HG03045 (cell line): ENCODE data around the gene CYP2A13.
"Not testable (repeated sequence)": the region's sequence is repeated elsewhere in the genome, so short reads cannot be mapped to it uniquely, and the experiment has no call there.

ENCODE experiments used
- ATAC-seq: cut with Tn5 transposase; IDR thresholded peaks from one replicate; pipeline ENCODE4 v1.9.1; 2021; ENCODE audit warnings: mild to moderate bottlenecking, moderate library complexity; ENCODE audit not compliant: unreplicated experiment

Gene CYP2A13

DNA sequence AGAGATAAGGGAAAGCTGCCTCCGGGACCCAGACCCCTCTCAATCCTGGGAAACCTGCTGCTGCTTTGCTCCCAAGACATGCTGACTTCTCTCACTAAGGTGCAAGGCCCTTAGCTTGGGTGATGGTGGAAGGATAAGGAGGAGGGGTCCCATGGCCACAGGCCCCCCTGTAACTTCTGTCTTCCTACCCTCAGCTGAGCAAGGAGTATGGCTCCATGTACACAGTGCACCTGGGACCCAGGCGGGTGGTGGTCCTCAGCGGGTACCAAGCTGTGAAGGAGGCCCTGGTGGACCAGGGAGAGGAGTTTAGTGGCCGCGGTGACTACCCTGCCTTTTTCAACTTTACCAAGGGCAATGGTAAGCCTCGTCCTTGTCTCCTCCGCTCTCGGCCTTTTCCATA is 28.0 kb downstream of the CYP2A13 start:
- no peak for ATAC-seq

DNA sequence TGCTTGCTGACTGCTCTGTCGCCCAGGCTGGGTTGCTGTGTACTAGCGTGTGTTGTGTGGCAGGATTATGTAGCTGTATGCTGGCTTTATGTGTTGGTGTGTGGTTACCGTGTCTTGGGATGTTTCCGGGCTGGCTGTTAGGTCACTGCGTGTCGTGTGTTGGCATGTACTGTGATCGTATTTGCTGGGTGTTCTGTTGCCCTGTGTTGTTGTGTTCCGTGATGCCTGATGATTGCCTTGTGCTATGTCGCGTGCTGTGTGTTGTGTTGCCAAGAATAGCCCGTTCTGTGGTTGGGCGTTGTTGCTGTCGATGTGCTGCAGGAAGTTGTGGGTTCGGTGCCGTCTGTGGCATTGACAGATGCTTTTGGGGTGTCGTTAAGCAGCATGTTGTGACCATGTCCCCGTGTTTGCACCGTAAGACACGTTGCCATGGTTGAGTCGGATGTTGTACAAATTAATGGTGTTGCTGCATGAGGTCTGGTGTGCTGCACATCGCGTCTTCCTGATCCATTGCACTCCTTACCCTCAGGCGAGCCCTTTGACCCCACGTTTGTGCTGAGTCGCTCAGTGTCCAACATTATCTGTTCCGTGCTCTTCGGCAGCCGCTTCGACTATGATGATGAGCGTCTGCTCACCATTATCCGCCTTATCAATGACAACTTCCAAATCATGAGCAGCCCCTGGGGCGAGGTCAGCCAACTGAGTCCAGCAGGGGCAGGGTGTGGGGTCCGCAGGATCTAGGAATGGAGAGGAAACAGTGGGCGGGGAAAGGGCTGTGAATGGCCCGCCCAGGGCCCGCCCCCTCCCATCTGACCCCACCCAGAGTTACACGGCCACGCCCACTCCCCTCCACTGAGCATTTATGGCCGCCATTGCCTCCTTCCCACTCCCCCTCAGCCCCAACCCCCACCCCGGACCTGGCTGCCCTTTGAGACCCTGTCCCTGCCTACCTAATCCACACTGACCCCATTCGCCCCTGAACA is 33.0 kb downstream of the CYP2A13 start:
- ATAC-seq, result not testable (repeated sequence)

DNA sequence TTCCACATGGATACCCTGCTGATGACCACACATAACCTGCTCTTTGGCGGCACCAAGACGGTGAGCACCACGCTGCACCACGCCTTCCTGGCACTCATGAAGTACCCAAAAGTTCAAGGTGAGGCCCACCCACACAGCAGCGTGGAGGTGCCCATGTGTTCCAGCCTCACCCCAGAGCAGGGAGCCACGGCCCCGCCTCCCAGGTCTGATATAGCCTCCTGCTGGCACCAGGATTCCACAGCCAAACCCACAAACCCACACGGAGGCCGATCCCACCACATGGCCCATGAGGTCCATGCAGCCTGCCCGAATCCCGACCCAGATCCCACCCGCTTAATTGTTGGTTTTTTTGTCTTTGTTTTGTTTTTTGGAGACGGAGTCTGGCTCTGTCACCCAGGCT is 34.6 kb downstream of the CYP2A13 start:
- ATAC-seq, result not testable (repeated sequence)

DNA sequence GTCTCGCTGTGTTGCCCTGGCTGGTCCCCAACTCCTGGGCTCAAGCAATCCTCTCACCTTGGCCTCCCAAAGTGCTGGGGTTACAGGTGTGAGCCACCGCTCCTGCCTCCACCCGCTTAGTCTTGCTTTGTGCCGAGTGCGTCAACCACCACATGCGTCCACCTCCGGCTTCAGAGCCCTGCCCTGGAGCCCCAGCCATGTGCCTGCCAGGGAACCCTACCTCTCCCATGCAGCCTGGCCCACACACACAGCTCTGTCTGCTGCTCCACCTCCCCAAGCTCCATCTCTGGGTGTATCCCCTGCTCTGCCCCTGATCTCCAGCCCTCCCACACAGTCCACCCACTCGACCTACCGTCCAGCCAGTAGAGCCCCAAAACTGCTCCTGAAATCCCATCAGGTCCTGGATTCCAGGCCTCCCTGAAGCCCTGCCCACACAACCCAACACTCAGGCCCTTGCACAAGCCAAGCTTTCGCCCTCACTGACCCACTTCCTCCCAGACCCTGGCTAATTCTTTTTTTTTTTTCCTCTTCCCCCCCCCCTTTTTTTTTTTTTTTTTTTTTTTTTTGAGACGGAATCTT is 35.6 kb downstream of the CYP2A13 start:
- ATAC-seq, result no peak

DNA sequence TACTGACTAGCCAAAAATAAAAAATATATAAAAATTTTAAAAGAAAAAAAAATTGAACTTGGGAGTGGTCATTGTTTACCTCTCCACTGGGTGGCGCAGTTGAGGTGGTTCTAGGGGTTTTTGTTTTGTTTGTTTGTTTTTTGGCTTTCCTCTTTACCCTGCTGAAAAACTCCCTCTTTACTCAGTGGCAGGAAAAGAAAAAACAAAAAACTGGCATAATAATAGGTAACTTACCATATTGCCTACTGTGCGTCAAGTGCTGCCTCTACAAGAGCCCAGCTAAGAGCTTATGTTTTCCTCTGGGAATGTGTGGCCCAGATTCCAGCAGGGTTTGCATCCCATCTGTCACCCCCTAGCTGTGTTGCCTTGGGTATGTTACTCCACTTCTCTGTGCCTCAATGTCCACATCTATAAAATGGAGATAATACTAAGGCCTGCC is 38.5 kb downstream of the CYP2A13 start:
- not testable (repeated sequence) for ATAC-seq

DNA sequence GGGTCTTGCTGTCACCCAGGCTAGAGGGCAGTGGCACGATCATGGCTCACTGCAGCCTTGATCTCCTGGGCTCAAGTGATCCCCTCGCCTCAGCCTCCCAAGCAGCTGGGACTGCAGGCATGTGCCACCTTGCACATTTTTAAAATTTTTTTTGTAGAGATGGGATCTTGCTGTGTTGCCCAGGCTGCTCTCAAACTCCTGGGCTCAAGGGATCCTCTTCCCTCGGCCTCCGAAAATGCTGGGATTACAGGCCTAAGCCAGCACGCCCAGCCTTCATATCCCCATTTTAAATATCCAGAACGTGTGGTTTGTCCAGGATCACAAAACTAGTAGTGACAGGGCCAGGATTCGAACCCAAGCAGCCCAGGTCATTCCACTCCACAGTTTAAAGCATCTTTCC is 39.1 kb downstream of the CYP2A13 start:
- ATAC-seq, result not testable (repeated sequence)

DNA sequence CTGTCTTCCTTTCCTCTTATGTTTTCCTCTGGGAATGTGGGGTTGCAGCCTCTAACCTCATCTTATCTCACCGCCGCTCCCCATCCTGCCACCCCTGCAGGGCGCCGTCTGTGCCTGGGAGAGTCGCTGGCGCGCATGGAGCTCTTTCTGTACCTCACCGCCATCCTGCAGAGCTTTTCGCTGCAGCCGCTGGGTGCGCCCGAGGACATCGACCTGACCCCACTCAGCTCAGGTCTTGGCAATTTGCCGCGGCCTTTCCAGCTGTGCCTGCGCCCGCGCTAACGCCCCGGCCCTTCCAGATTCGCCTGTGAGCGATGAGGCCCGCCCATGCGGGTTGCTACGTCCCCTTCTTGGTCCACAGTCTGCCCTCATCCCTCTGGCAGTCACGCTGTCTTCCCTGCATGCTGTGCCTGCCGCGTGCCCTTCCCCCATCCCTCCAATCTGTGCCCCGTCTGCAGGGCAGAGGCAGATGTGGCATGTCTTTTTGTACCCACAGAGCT is 39.6 kb downstream of the CYP2A13 start:
- ATAC-seq, result not testable (repeated sequence)

DNA sequence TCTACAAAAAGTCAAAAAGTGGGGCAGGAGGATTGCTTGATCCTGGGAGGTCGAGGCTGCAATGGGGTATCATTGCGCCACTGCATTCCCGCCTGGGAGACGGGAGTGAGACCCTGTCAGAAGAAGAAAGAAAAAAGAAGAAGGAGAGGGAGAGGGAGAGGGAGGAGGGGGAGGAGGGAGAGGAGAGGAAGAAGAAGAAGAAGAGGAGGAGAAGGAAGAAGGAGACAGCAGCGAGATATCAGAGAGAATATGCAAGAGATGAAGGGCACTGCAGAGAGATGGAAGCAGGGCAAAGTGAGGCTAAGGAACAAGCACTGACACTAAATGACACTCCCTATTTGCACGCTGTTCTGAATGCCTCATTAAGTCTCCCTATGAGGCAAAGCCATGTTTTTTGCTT is 40.4 kb downstream of the CYP2A13 start:
- ATAC-seq, result no peak

DNA sequence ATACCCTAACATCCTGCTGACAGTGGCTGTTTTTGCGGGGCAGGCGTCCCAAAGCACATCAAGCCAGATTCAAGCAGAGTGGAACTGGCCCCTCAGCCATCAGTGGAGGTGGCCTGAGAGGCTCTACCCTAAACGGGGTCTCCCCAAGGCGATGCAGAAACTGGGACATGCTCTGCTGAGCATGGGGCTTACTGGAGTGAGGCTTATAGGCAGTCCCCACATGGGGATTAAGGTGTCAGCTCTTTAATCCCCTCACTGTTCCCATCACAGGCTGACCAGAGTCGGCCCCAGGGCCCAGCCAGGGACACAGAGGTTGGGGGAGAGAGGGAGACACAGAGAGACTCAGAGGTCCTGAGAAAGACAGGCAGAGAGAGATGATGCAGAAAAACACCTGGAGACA is 42.9 kb downstream of the CYP2A13 start:
- no peak for ATAC-seq

DNA sequence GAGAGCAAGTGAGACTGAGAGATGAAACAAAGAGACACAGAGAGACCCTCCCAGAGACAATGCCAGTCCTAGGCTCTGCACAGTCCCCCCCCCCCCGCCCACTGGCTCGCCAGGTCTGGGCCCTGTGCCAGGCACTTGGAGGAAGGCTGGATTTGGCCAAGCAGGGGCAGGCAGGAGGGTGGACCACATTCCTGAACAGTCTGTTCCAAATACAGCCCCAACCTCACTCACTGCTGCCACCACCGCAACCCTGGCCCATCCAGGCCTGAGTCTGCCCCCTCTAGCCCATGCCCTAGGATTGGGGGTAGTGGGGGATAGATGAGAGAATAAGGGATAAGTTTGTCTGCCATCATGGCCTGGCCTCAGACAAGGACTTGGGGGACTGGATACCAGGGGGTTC is 45.0 kb downstream of the CYP2A13 start:
- ATAC-seq, result no peak

DNA sequence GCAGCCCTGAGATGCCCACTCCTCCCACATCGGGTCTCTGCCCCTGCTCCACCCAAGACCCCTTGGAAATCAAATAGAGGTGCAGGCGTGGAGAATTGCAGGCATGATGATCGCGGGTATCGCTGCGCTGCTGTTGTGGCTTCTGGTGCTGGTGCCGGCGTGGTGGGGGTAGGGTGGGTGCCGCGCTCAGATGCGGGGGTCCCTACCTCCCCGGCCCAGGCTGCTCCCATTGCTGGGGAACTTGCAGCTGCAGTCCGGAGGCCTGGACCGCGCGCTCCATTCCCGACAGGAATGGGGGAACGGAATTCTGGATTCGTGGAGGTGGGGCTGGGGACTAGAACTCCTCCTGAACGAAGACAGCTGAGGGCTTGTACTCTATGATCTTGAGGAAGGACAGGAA is 46.4 kb downstream of the CYP2A13 start:
- no peak for ATAC-seq

DNA sequence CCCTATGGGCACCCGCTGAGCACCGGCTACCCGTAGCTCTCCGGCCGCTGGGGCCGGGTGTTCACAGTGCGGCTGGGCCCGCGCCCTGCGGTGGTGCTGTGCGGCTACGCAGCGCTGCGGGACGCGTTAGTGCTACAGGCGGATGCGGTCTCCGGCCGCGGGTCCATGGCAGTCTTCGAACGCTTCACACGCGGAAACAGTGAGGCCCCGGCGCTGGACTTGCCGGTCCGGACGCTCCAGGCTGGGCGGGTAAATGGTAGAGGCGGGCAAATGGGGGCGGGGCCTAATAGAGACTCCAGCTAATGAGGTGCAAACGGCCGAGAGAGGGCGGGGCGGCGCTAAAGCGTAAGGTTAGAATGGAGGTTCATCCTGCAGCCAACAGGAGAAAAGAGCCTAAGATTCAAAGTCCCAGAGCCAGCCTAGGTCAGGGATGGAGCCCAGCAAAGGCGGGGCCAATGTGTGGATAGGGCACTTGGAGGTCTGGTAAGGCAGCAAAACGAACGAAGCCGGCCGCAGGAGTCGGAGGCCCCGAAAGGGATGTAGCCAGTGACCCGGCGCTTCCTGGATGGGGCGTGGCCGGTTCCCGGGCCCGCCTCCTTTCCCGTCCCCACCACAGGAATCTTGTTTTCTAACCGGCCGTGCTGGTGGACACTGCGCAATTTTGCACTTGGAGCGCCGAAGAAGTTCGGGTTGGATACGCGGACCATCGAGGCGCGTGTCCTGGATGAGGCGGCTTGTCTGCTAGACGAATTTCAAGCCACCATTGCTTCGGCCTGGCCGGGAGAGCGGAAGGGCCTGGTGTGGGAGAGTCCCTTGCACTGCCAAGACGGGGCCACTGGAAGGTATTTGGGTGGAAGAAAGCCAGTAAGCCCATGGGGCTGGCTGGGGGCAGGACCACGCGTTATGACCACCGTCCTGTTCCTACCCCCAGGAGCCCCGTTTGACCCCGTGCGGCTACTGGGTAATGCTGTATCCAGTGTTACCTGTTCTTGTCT is 47.4 kb downstream of the CYP2A13 start:
- ATAC-seq, result not testable (repeated sequence)

DNA sequence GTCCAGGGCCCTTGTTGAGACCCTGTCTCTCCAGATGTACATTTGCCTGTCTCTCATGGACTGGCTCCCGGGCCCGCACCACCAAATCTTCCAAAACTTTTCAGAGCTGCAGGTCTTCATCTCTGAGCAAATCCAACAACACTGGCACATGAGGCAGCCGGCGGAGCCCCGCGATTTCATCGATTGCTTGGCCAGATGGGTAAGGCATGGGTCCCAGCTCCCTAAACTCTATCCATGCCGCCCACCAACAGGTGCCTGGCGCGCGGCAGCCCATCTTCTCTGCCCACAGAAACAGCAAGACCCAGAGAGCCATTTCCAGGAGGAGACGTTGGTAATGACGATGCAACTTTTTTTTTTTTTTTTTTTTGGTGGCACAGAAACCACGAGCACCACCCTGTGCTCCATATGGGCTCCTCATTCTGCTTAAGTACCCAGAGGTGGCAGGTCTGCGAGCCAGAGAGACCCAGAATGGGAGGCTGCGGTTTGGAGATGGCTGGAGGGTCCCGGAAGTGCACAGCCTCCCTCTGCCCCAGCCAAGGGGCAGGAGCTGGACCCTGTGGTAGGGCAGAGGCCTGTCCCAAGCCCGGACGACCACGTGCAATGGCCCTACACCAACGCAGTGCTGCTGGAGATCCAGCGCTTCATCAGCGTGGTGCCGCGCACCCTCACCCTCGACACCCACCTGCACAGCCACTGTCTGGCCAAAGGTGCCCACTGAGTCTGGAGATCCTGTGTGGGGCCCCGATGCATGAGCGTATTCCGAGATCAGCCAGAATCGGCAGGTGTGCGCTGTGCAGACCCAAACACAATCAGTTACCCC is 48.6 kb downstream of the CYP2A13 start:
- no peak for ATAC-seq

DNA sequence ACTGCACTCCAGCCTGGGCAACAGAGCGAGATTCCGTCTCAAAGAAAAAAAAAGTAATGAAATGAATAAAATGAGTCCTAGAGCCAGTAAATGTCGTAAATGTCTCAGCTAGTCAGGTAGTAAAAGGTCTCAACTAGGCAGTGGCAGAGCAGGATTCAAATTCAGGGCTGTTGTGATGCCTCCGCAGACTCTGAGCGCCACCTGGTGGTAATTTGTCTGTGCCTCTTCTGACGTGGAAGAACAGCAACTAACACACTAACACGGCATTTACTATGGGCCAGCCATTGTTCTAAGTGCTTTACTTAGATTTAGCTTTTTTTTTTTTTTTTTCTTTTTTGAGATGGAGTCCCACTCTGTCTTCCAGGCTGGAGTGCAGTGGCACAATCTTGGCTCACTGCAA is 56.2 kb downstream of the CYP2A13 start:
- no peak for ATAC-seq
